Body of pancreas (tissue), 4 donors: Measurements from ENCODE around the gene EPN3. TPM values are rescaled to one million over a fixed set of nuclear protein-coding genes. Genes with fewer than 3 reads are reported as not detected.

Source experiments
- ATAC-seq: fragments of 150-250 bp; one replicate; pipeline ENCODE4 v1.9.1; 2016
- DNase-seq, 4 donors: peaks; one replicate each; pipeline ENCODE4 v3.0.0-alpha.2; 2019
- H3K27ac ChIP-seq, 4 donors: fragments of 200-600 bp; sonication (generic); 1 replicate in 3 of 4; 2 replicates in 1 of 4; pipeline versions ENCODE4 v1.5.1 to v1.6.1; 2016 to 2019; ENCODE audit warnings: mild to moderate bottlenecking in 1 of 4, mixed read lengths in 1 of 4, moderate library complexity in 1 of 4
- H3K27me3 ChIP-seq, 2 donors: fragments of 200-600 bp; sonication (generic); one replicate each; pipeline ENCODE4 v1.6.0; 2016; ENCODE audit warnings: mild to moderate bottlenecking in 1 of 2
- H3K36me3 ChIP-seq, 2 donors: fragments of 200-600 bp; sonication (generic); replicated peaks in 1 of 2; 2 replicates each; pipeline ENCODE4 v1.5.1; 2016; ENCODE audit warnings: low read depth in 2 of 2; ENCODE audit not compliant: insufficient read depth in 1 of 2
- H3K4me1 ChIP-seq: fragments of 200-600 bp; sonication (generic); one replicate; pipeline ENCODE4 v1.6.0; 2016
- H3K4me3 ChIP-seq, 2 donors: fragments of 200-600 bp; sonication (generic); 1 replicate in 1 of 2; 2 replicates in 1 of 2; pipeline ENCODE4 v1.5.1; 2016 to 2019
- H3K9me3 ChIP-seq, 3 donors: fragments of 200-600 bp; sonication (generic); 1 replicate in 2 of 3; 2 replicates in 1 of 3; pipeline ENCODE4 v1.5.1; 2016
- CTCF ChIP-seq, 7 experiments: fragments of 450-650 bp in 4 of 7; fragments of 200-600 bp in 3 of 7; sonication (generic) in 3 of 7; IDR thresholded peaks; one replicate each; pipeline ENCODE4 v1.5.1; 2016 to 2019; ENCODE audit warnings: antibody characterized with exemption in 7 of 7
- POLR2A ChIP-seq, 3 donors: fragments of 450-650 bp; IDR thresholded peaks; one replicate each; pipeline ENCODE4 v1.6.1; 2016; ENCODE audit warnings: antibody characterized with exemption in 3 of 3, mild to moderate bottlenecking in 2 of 3
- WGBS, 2 donors: methylation state at CpG; one replicate each; pipeline ENCODE4 v1.1.5; 2017; 5-methylcytosine and 5-hydroxymethylcytosine counted together
- intact Hi-C: fragments of 100-400 bp; cut with DNase I; formaldehyde crosslinking; loops from one replicate; pipeline ENCODE4 v1.15.1; 2023
- total RNA-seq, 2 donors: library from RNA; depleted of rRNA; stranded (reverse); fragments of >200 nt; gene quantifications; one replicate each; pipeline ENCODE4 v1.1.0, GENCODE V29; 2016

The EPN3 gene
- total RNA-seq, 2 donors from 2014 or later: 11.9 to 20.1 TPM

- intact Hi-C loops: loop anchor here (5.0 kb wide), 1 partner anchor 34 kb away; no protein-coding TSS in a partner anchor
- TF ChIP-seq POLR2A (IDR thresholded peaks at IDR 0.05): no peak
- no peak for TF ChIP-seq CTCF (IDR thresholded peaks at IDR 0.05)
- Histone ChIP-seq H3K4me1 (peaks cover 7% of the 10 kb centered on the region), H3K36me3 (no peaks in the 10 kb centered on the region), H3K4me3 (no peak overlapping the region), H3K27ac (no peak overlapping the region), H3K27me3 (no peaks in the 10 kb centered on the region), H3K9me3 (no peaks in the 10 kb centered on the region)
- 80 to 91% methylated on average over 7 to 16 of the region's 16 CpGs for WGBS, 2 donors
- DNase-seq (no peak), ATAC-seq (no peak)
Observed at GRCh38 chr17:50578173-50578572, 45.6 kb downstream of the EPN3 start.

GRCh38 chr17:50579399-50579798 is 46.9 kb downstream of the EPN3 start:
- Histone ChIP-seq H3K27me3 (no peaks in the 10 kb centered on the region), H3K4me3 (no peak overlapping the region), H3K27ac (no peak overlapping the region), H3K4me1 (peaks cover 7% of the 10 kb centered on the region), H3K9me3 (no peaks in the 10 kb centered on the region), H3K36me3 (no peaks in the 10 kb centered on the region)
- ATAC-seq (peak; percentile 28), DNase-seq (peak in 1 of 4 donors; percentile 45)
- TF ChIP-seq POLR2A (IDR thresholded peaks at IDR 0.05) (no peak), CTCF (IDR thresholded peaks at IDR 0.05) (no peak)
- 48 to 57% methylated on average over 6 to 7 of the region's 7 CpGs for WGBS, 2 donors
- intact Hi-C loops: loop anchor here (5.0 kb wide), 1 partner anchor 33 kb away; no protein-coding TSS in a partner anchor

- Histone ChIP-seq H3K27ac (no peak overlapping the region), H3K4me1 (peaks cover 7% of the 10 kb centered on the region), H3K4me3 (no peak overlapping the region), H3K9me3 (no peaks in the 10 kb centered on the region), H3K27me3 (no peaks in the 10 kb centered on the region), H3K36me3 (no peaks in the 10 kb centered on the region)
- DNase-seq: no peak
- TF ChIP-seq CTCF (IDR thresholded peaks at IDR 0.05): no peak
- no peak for TF ChIP-seq POLR2A (IDR thresholded peaks at IDR 0.05)
- no peak for ATAC-seq
- WGBS, 2 donors: 94 to 97% methylated on average over 9 of the region's 9 CpGs
- intact Hi-C loops: no loop called here
Observed at GRCh38 chr17:50580646-50581045, 48.1 kb downstream of the EPN3 start.

- DNase-seq: no peak
- H3K27me3 ChIP-seq: no peaks in the 10 kb centered on the region
- intact Hi-C loops: no loop called here
- no peak overlapping the region for H3K4me3 ChIP-seq
- H3K9me3 ChIP-seq: no peaks in the 10 kb centered on the region
- peaks cover 7% of the 10 kb centered on the region for H3K4me1 ChIP-seq
- TF ChIP-seq POLR2A (IDR thresholded peaks at IDR 0.05): no peak
- TF ChIP-seq CTCF (IDR thresholded peaks at IDR 0.05): no peak
- H3K36me3 ChIP-seq: no peaks in the 10 kb centered on the region
- no peak overlapping the region for H3K27ac ChIP-seq
- no peak for ATAC-seq
- WGBS, 2 donors: 86 to 92% methylated on average over 12 of the region's 12 CpGs
Observed at GRCh38 chr17:50581316-50581715, 48.8 kb downstream of the EPN3 start.

GRCh38 chr17:50582741-50583140 is 50.2 kb downstream of the EPN3 start:
- Histone ChIP-seq H3K4me1 (peaks cover 7% of the 10 kb centered on the region), H3K27me3 (no peaks in the 10 kb centered on the region), H3K27ac (no peak overlapping the region), H3K36me3 (no peaks in the 10 kb centered on the region), H3K9me3 (no peaks in the 10 kb centered on the region), H3K4me3 (no peak overlapping the region)
- DNase-seq (no peak), ATAC-seq (no peak)
- TF ChIP-seq CTCF (IDR thresholded peaks at IDR 0.05): no peak
- TF ChIP-seq POLR2A (IDR thresholded peaks at IDR 0.05): no peak
- 71 to 93% methylated on average over 2 of the region's 2 CpGs for WGBS, 2 donors
- intact Hi-C loops: no loop called here
